SK-N-SH (cell line): ENCODE results near the gene BRICD5.

ENCODE experiments used
- SIN3A ChIP-seq: IDR thresholded peaks from 2 replicates; pipeline ENCODE4 v1.6.1; 2012; ENCODE audit warnings: low read depth, mild to moderate bottlenecking, low read length, moderate library complexity, borderline replicate concordance
- TF ChIP-seq, protein P1 (sequence below): fragments of 200-600 bp; sonication (generic); IDR thresholded peaks from 2 replicates; pipeline ENCODE4 v1.6.1; 2017; ENCODE audit warnings: antibody characterized with exemption, mild to moderate bottlenecking, moderate library complexity

DNA sequence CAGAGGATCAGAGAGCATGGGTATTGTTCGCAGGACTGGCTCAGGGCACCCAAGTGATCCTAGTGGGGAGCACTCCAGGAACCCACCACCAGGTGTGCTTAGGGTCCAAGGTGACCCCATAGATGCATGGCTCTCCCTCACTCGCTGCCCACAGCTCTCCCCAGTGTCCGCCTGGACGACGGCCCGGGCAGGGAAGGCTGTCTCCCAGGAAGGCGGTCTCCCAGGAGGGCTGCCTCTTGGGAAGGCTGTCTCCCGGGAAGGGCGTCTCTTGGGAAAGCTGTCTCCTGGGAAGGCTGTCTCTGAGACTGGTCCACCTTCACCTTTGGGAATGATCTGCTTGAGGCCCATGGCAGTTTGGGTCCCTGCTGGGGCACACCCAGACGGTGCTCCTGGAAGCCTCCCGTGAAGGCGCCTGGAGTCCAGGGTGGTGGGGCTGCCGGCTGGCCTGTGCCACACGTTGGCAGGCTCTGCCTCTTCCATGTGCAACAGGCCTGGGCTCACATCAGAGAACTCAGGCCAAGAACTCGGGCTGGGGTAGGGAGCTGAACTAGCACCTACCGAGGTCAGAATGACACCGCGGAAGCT lies 35.7 kb upstream of the BRICD5 start:
- TF ChIP-seq, protein P1, sequence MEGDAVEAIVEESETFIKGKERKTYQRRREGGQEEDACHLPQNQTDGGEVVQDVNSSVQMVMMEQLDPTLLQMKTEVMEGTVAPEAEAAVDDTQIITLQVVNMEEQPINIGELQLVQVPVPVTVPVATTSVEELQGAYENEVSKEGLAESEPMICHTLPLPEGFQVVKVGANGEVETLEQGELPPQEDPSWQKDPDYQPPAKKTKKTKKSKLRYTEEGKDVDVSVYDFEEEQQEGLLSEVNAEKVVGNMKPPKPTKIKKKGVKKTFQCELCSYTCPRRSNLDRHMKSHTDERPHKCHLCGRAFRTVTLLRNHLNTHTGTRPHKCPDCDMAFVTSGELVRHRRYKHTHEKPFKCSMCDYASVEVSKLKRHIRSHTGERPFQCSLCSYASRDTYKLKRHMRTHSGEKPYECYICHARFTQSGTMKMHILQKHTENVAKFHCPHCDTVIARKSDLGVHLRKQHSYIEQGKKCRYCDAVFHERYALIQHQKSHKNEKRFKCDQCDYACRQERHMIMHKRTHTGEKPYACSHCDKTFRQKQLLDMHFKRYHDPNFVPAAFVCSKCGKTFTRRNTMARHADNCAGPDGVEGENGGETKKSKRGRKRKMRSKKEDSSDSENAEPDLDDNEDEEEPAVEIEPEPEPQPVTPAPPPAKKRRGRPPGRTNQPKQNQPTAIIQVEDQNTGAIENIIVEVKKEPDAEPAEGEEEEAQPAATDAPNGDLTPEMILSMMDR, result no peak
- no peak for TF ChIP-seq SIN3A
